ENCODE results near the gene SALL2. TPM values are rescaled to one million over a fixed set of nuclear protein-coding genes. Genes with fewer than 3 reads are reported as not detected.

Gene SALL2
- total and polyA plus RNA-seq, 2 of the 8 experiments (the other 6 are each of a cell fraction or from before 2014, with no cell fraction given): 310 to 360 TPM

DNA sequence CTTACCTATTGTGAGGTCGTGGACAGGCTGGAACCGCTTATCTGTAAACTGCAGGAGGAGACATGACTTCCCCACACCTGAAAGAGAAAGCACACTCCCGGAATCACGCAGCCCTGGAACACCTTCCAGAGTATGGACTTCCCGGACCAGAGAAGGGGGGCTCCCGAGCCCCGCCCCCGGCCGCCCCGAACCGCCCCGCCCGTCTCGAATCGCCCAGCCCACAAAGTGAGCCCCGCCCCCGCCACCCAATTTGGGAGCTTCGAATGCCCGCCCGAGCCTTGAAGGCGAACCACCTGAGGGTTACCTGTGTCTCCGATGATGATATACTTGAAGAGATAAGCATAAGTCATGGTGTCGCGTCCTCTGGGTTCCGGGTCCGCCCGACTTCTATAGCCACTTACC lies 49.6 kb downstream of the SALL2 start (continued):
- TF ChIP-seq E2F6 (IDR thresholded peaks at IDR 0.05) (no peak), TAF1 (IDR thresholded peaks at IDR 0.05; ENCODE audit: low read depth, low read length) (peak; percentile 55; the same call in 1 of the 2 replicates), NRF1 (IDR thresholded peaks at IDR 0.05; ENCODE audit: low read depth, low read length) (no peak)
